SH-SY5Y (cell line): ENCODE results near the gene ASGR1.

Experiments
- GATA2 ChIP-seq: IDR thresholded peaks from 2 replicates; pipeline ENCODE4 v1.6.1; 2011; ENCODE audit warnings: mild to moderate bottlenecking, low read depth, low read length
- GATA3 ChIP-seq: IDR thresholded peaks from 2 replicates; pipeline ENCODE4 v1.6.1; 2011; ENCODE audit warnings: low read depth, mild to moderate bottlenecking, low read length, moderate library complexity

GRCh38 chr17:7184647-7185046, 5.5 kb upstream of the ASGR1 start:
- TF ChIP-seq GATA3 (no peak), GATA2 (no peak)
